AG08395 (cell line): ENCODE measurements around the gene KDF1.
"Not testable (repeated sequence)": the region's sequence is repeated elsewhere in the genome, so short reads cannot be mapped to it uniquely, and the experiment has no call there.

Experiments
- DNase-seq: peaks from one replicate; pipeline ENCODE4 v3.0.0; 2012; ENCODE audit warnings: mixed read lengths, low spot score

KDF1 gene

GRCh38 chr1:26994020-26994786 lies 33.9 kb upstream of the KDF1 start:
- DNase-seq = no peak

GRCh38 chr1:26993237-26994019 lies 33.2 kb upstream of the KDF1 start, which contains the start of gene TRNP1:
TSS of gene TRNP1 (plus strand) at chr1:26993692. CDS start at chr1:26993787, 95 bp downstream.
- DNase-seq = peak; percentile 96

- peak; percentile 67 for DNase-seq
Observed at GRCh38 chr1:26991310-26992116, 31.2 kb upstream of the KDF1 start.

- DNase-seq = not testable (repeated sequence)
Observed at GRCh38 chr1:26989403-26990109, 29.3 kb upstream of the KDF1 start.

GRCh38 chr1:26986658-26987057 lies 26.4 kb upstream of the KDF1 start:
- DNase-seq = no peak

GRCh38 chr1:26984291-26984690 lies 24.0 kb upstream of the KDF1 start:
- DNase-seq = no peak

- no peak for DNase-seq
Observed at GRCh38 chr1:26983863-26984262, 23.6 kb upstream of the KDF1 start.

- DNase-seq = no peak
Observed at GRCh38 chr1:26981146-26981846, 21.0 kb upstream of the KDF1 start.

GRCh38 chr1:26978901-26979300 lies 18.6 kb upstream of the KDF1 start:
- DNase-seq = no peak

GRCh38 chr1:26976621-26977510 lies 16.6 kb upstream of the KDF1 start:
- no peak for DNase-seq

- no peak for DNase-seq
Observed at GRCh38 chr1:26972821-26973220, 12.6 kb upstream of the KDF1 start.

GRCh38 chr1:26972390-26972789 lies 12.1 kb upstream of the KDF1 start:
- no peak for DNase-seq

GRCh38 chr1:26971590-26971989 lies 11.3 kb upstream of the KDF1 start:
- DNase-seq = no peak

GRCh38 chr1:26970810-26971209 lies 10.5 kb upstream of the KDF1 start:
- no peak for DNase-seq

GRCh38 chr1:26965628-26966027 lies 5.4 kb upstream of the KDF1 start:
- DNase-seq = no peak

- no peak for DNase-seq
Observed at GRCh38 chr1:26965213-26965612, 4.9 kb upstream of the KDF1 start.

- DNase-seq = peak; percentile 88
Observed at GRCh38 chr1:26961826-26962225, 1.6 kb upstream of the KDF1 start.

- no peak for DNase-seq
Observed at GRCh38 chr1:26960625-26960966, 328 bp upstream of the KDF1 start.

- no peak for DNase-seq
Observed at GRCh38 chr1:26959270-26959669, 998 bp downstream of the KDF1 start.

GRCh38 chr1:26957306-26957705 lies 3.0 kb downstream of the KDF1 start:
- no peak for DNase-seq
